ENCODE results near the gene ZBTB16. TPM values are rescaled to one million over a fixed set of nuclear protein-coding genes. Genes with fewer than 3 reads are reported as not detected.

Gene ZBTB16
- total RNA-seq, 2 donors from 2014 or later = 2.0 to 13.7 TPM

DNA sequence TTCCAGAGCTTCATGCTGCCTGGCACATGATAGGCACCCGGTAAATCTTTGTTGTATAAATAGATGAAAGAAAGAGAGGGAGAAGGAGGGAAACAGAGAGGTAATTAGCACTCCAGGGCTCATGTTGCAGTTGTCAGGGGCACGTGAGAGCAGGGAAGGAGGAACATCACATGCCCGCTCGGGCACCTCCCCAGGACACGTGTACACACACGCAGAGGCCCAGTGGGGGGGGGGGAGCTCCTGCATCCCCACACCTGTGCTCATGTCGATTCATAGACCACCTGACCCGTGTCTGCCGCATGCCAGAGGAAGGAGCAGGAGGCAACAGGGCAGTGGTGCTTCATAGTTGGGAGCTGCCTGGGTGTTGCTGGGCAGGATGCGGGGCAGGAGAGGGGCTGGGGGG, 199.6 kb downstream of the ZBTB16 start:
- no peak for DNase-seq
- TF ChIP-seq CTCF (IDR thresholded peaks at IDR 0.05) = no peak
- H3K27me3 ChIP-seq = no peaks in the 10 kb centered on the region
- H3K9ac ChIP-seq (ENCODE audit: low read depth in 2 of 2, low read length in 2 of 2) = no peak overlapping the region
- no peaks in the 10 kb centered on the region for H3K4me1 ChIP-seq
- H3K36me3 ChIP-seq = no peaks in the 10 kb centered on the region
- no peak overlapping the region for H3K4me3 ChIP-seq
- H3K27ac ChIP-seq = no peak overlapping the region
- intact Hi-C loops (cut with DNase I) = loop anchor here (5.0 kb wide), 1 partner anchor 77 kb away; no protein-coding TSS in a partner anchor
- no peaks in the 10 kb centered on the region for H3K9me3 ChIP-seq

GRCh38 chr11:114259551-114259983, 200.1 kb downstream of the ZBTB16 start:
- intact Hi-C loops (cut with DNase I) = loop anchor here (5.0 kb wide), 1 partner anchor 77 kb away; no protein-coding TSS in a partner anchor
- no peaks in the 10 kb centered on the region for H3K4me1 ChIP-seq
- DNase-seq = no peak
- no peak for TF ChIP-seq CTCF (IDR thresholded peaks at IDR 0.05)
- no peaks in the 10 kb centered on the region for H3K9me3 ChIP-seq
- H3K9ac ChIP-seq (ENCODE audit: low read depth in 2 of 2, low read length in 2 of 2) = no peak overlapping the region
- H3K27ac ChIP-seq = no peak overlapping the region
- H3K36me3 ChIP-seq = no peaks in the 10 kb centered on the region
- H3K27me3 ChIP-seq = no peaks in the 10 kb centered on the region
- no peak overlapping the region for H3K4me3 ChIP-seq

GRCh38 chr11:114260077-114260476, 200.6 kb downstream of the ZBTB16 start:
- DNase-seq = no peak
- H3K27me3 ChIP-seq = no peaks in the 10 kb centered on the region
- intact Hi-C loops (cut with DNase I) = loop anchor here (2.0 to 5.0 kb wide), 3 partner anchors 223 to 453 kb away; no protein-coding TSS in a partner anchor
- TF ChIP-seq CTCF (IDR thresholded peaks at IDR 0.05) = no peak
- no peaks in the 10 kb centered on the region for H3K9me3 ChIP-seq
- no peaks in the 10 kb centered on the region for H3K36me3 ChIP-seq
- no peaks in the 10 kb centered on the region for H3K4me1 ChIP-seq
- H3K4me3 ChIP-seq = no peak overlapping the region
- H3K9ac ChIP-seq (ENCODE audit: low read depth in 2 of 2, low read length in 2 of 2) = no peak overlapping the region
- H3K27ac ChIP-seq = no peak overlapping the region

- no peaks in the 10 kb centered on the region for H3K9me3 ChIP-seq
- H3K27me3 ChIP-seq = no peaks in the 10 kb centered on the region
- TF ChIP-seq CTCF (IDR thresholded peaks at IDR 0.05) = no peak
- no peaks in the 10 kb centered on the region for H3K36me3 ChIP-seq
- DNase-seq = no peak
- no peak overlapping the region for H3K9ac ChIP-seq (ENCODE audit: low read depth in 2 of 2, low read length in 2 of 2)
- no peak overlapping the region for H3K4me3 ChIP-seq
- intact Hi-C loops (cut with DNase I) = loop anchor here (2.0 to 5.0 kb wide), 3 partner anchors 223 to 453 kb away; no protein-coding TSS in a partner anchor
- no peaks in the 10 kb centered on the region for H3K4me1 ChIP-seq
- no peak overlapping the region for H3K27ac ChIP-seq
Measured at GRCh38 chr11:114260483-114260882, 201.0 kb downstream of the ZBTB16 start.

GRCh38 chr11:114261791-114262190, 202.3 kb downstream of the ZBTB16 start:
- no peak for TF ChIP-seq CTCF (IDR thresholded peaks at IDR 0.05)
- Histone ChIP-seq H3K27me3 (no peaks in the 10 kb centered on the region), H3K4me1 (no peaks in the 10 kb centered on the region), H3K9me3 (no peaks in the 10 kb centered on the region), H3K27ac (no peak overlapping the region), H3K36me3 (no peaks in the 10 kb centered on the region), H3K9ac (ENCODE audit: low read depth in 2 of 2, low read length in 2 of 2) (no peak overlapping the region), H3K4me3 (no peak overlapping the region)
- intact Hi-C loops (cut with DNase I) = loop anchor here (1.0 to 5.0 kb wide), 4 partner anchors 224 to 454 kb away; no protein-coding TSS in a partner anchor
- DNase-seq = no peak
